IMR-90 (cell line): ENCODE data around the gene GAS2L3. TPM values are rescaled to one million over a fixed set of nuclear protein-coding genes. Genes with fewer than 3 reads are reported as not detected.
"Not testable (repeated sequence)": the region's sequence is repeated elsewhere in the genome, so short reads cannot be mapped to it uniquely, and the experiment has no call there.

Source experiments
- ATAC-seq: fragments of 200-7000 bp; cut with Tn5 transposase; 2 replicates; pipeline ENCODE4 v1.9.1; 2020; ENCODE audit warnings: low read depth, mild to moderate bottlenecking, moderate library complexity
- BruUV-seq: library from RNA; stranded (reverse); fragments of 400-500 nt; replicated peaks from 2 replicates; lab custom pipeline; 2021; lab: Mats Ljungman, UMichigan
- CTCF ChIA-PET: fragments of 300-600 bp; formaldehyde crosslinking; extraction: SDS; loops from one replicate; lab custom pipeline; 2021; ENCODE audit warnings: antibody characterized with exemption; lab: Yijun Ruan, JAX
- POLR2A ChIA-PET: fragments of 300-600 bp; sonication (Branson Sonifier 250); formaldehyde crosslinking; loops from one replicate; lab custom pipeline; 2022; ENCODE audit warnings: antibody characterized with exemption; ENCODE audit not compliant: unreplicated experiment; lab: Charles Lee
- DNase-seq: peaks from one replicate; pipeline ENCODE4 v3.0.0; 2013
- H2AFZ ChIP-seq: replicated peaks from 2 replicates; pipeline ENCODE3; 2013; ENCODE audit warnings: low read length, mild to moderate bottlenecking; ENCODE audit not compliant: poor library complexity
- H2AK5ac ChIP-seq: 2 replicates; pipeline ENCODE4 v1.6.1; 2013; ENCODE audit warnings: low read depth, low read length, inconsistent platforms
- H2AK9ac ChIP-seq: replicated peaks from 2 replicates; pipeline ENCODE3; 2013; ENCODE audit warnings: mild to moderate bottlenecking, low read depth, low read length, moderate library complexity; ENCODE audit not compliant: poor library complexity
- H2BK120ac ChIP-seq: 2 replicates; pipeline ENCODE4 v1.6.1; 2013; ENCODE audit warnings: low read depth, low read length, inconsistent platforms
- H2BK15ac ChIP-seq: 3 replicates; pipeline ENCODE4 v1.6.1; 2013; ENCODE audit warnings: low read depth, low read length, inconsistent platforms
- H2BK20ac ChIP-seq: 2 replicates; pipeline ENCODE4 v1.6.1; 2013; ENCODE audit warnings: low read depth, mild to moderate bottlenecking, inconsistent platforms, low read length, moderate library complexity
- H2BK5ac ChIP-seq: 2 replicates; pipeline ENCODE4 v1.6.1; 2013; ENCODE audit warnings: mild to moderate bottlenecking, low read depth, low read length, inconsistent platforms; ENCODE audit not compliant: poor library complexity, severe bottlenecking
- H3K14ac ChIP-seq: replicated peaks from 2 replicates; pipeline ENCODE4 v1.6.1; 2013; ENCODE audit warnings: low read depth, low read length, inconsistent platforms
- H3K18ac ChIP-seq: 2 replicates; pipeline ENCODE4 v1.6.1; 2013; ENCODE audit warnings: low read depth, low read length, control low read depth
- H3K23ac ChIP-seq: 2 replicates; pipeline ENCODE4 v1.6.1; 2013; ENCODE audit warnings: low read depth, low read length, inconsistent platforms
- H3K27ac ChIP-seq: 2 replicates; pipeline ENCODE4 v1.5.1; 2013; ENCODE audit warnings: mild to moderate bottlenecking, control low read depth, low read length; ENCODE audit not compliant: insufficient read depth
- H3K27me3 ChIP-seq: 2 replicates; pipeline ENCODE4 v1.6.1; 2013; ENCODE audit warnings: low read length; ENCODE audit not compliant: control insufficient read depth, insufficient read depth
- H3K36me3 ChIP-seq: 2 replicates; pipeline ENCODE4 v1.6.1; 2013; ENCODE audit warnings: low read length, mixed read lengths; ENCODE audit not compliant: control insufficient read depth, insufficient read depth
- H3K4ac ChIP-seq: 2 replicates; pipeline ENCODE4 v1.6.1; 2013; ENCODE audit warnings: low read depth, low read length, inconsistent platforms
- H3K4me1 ChIP-seq: 2 replicates; pipeline ENCODE4 v1.6.1; 2013; ENCODE audit warnings: low read length, mixed read lengths; ENCODE audit not compliant: control insufficient read depth, insufficient read depth
- H3K4me2 ChIP-seq: 2 replicates; pipeline ENCODE4 v1.6.1; 2013; ENCODE audit warnings: low read depth, mild to moderate bottlenecking, control low read depth, low read length, moderate library complexity
- H3K4me3 ChIP-seq: 2 replicates; pipeline ENCODE4 v1.5.1; 2013; ENCODE audit warnings: low read depth, mild to moderate bottlenecking, control low read depth, low read length, moderate library complexity; ENCODE audit not compliant: insufficient read depth
- H3K56ac ChIP-seq: 2 replicates; pipeline ENCODE4 v1.6.1; 2013; ENCODE audit warnings: low read length, inconsistent platforms; ENCODE audit not compliant: insufficient read depth; ENCODE audit errors: extremely low read depth
- H3K79me1 ChIP-seq, 2 experiments: 2 replicates each; pipeline ENCODE4 v1.6.1; 2013; ENCODE audit warnings: low read length in 2 of 2, inconsistent platforms in 1 of 2, low read depth in 1 of 2
- H3K9ac ChIP-seq: 2 replicates; pipeline ENCODE4 v1.6.1; 2013; ENCODE audit warnings: low read depth, low read length, control low read depth
- H3K9me1 ChIP-seq: 2 replicates; pipeline ENCODE4 v1.6.1; 2013; ENCODE audit warnings: low read length, inconsistent platforms; ENCODE audit not compliant: insufficient read depth
- H3K9me3 ChIP-seq: 2 replicates; pipeline ENCODE4 v1.6.1; 2013; ENCODE audit warnings: low read length; ENCODE audit not compliant: control insufficient read depth, insufficient read depth
- H4K20me1 ChIP-seq: 2 replicates; pipeline ENCODE4 v1.6.1; 2013; ENCODE audit warnings: low read length, inconsistent platforms; ENCODE audit not compliant: insufficient read depth
- H4K5ac ChIP-seq: 2 replicates; pipeline ENCODE4 v1.6.1; 2013; ENCODE audit warnings: mild to moderate bottlenecking, low read depth, low read length, control low read depth
- H4K8ac ChIP-seq, 2 experiments: 2 replicates each; pipeline ENCODE4 v1.6.1; 2013; ENCODE audit warnings: low read depth in 2 of 2, low read length in 2 of 2, control low read depth in 1 of 2, inconsistent platforms in 1 of 2
- H4K91ac ChIP-seq: 2 replicates; pipeline ENCODE4 v1.6.1; 2013; ENCODE audit warnings: low read depth, low read length, inconsistent platforms; ENCODE audit not compliant: insufficient read depth
- CEBPB ChIP-seq: IDR thresholded peaks from 2 replicates; pipeline ENCODE4 v1.6.1; 2012; ENCODE audit warnings: low read depth, low read length, improper control_type of control experiment
- FOS ChIP-seq: fragments of 150-350 bp; IDR thresholded peaks from 2 replicates; pipeline ENCODE4 v1.6.1; 2016; ENCODE audit warnings: low read depth, low read length
- RAD21 ChIP-seq: IDR thresholded peaks from 2 replicates; pipeline ENCODE4 v1.6.1; 2012; ENCODE audit warnings: low read length, improper control_type of control experiment
- RCOR1 ChIP-seq: IDR thresholded peaks from 2 replicates; pipeline ENCODE4 v1.6.1; 2012; ENCODE audit warnings: mild to moderate bottlenecking, low read length, improper control_type of control experiment; ENCODE audit not compliant: insufficient replicate concordance
- WGBS, 2 experiments: methylation state at CpG; one replicate each; pipeline versions ENCODE4 v1.1.5 to v1.1.7; 2013; ENCODE audit warnings: missing lambda C conversion rate in 2 of 2; ENCODE audit not compliant: insufficient read length in 1 of 2; ENCODE audit errors: extremely low coverage in 2 of 2; 5-methylcytosine and 5-hydroxymethylcytosine counted together
- dilution Hi-C: fragments of 300-500 bp; cut with HindIII; formaldehyde crosslinking; loops from one replicate; pipeline ENCODE4 v1.14.3; 2018; ENCODE audit warnings: low sequenced_read_pairs; ENCODE audit not compliant: unreplicated experiment
- in situ Hi-C: fragments of 300-500 bp; cut with MboI; formaldehyde crosslinking; loops from 3 replicates; pipeline ENCODE4 v1.14.3; 2019; ENCODE audit warnings: low sequenced_read_pairs, inconsistent platforms, mixed read lengths
- intact Hi-C: fragments of 100-400 bp; cut with micrococcal nuclease; formaldehyde crosslinking; loops from 2 replicates; pipeline ENCODE4 v1.10.0; 2022
- polyA plus RNA-seq, 3 experiments: library from polyadenylated mRNA; depleted of rRNA; stranded (reverse); fragments of >200 nt; gene quantifications; 2 replicates each; pipeline ENCODE4 v1.2.3, GENCODE V29; 2012; ENCODE audit warnings: low replicate concordance in 1 of 3
- total RNA-seq: library from RNA; depleted of rRNA; stranded (reverse); fragments of >200 nt; gene quantifications from 2 replicates; pipeline ENCODE4 v1.2.3, GENCODE V29; 2012

Gene GAS2L3
- total and polyA plus RNA-seq, 2 of the 4 experiments (the other 2 are of a cell fraction): 5.2 to 15.6 TPM

- CTCF ChIA-PET: no interaction called here
Measured at GRCh38 chr12:100632445-100632892, 59.0 kb downstream of the GAS2L3 start.

GRCh38 chr12:100633082-100633785 is 59.8 kb downstream of the GAS2L3 start:
- H4K20me1 ChIP-seq, POLR2A ChIA-PET, intact Hi-C loops, H3K9me3 ChIP-seq, H2AK9ac ChIP-seq, H3K36me3 ChIP-seq, H3K4me2 ChIP-seq, H3K9me1 ChIP-seq, H4K8ac ChIP-seq, H2BK20ac ChIP-seq, H3K9ac ChIP-seq, H3K56ac ChIP-seq, CTCF ChIA-PET, H2BK5ac ChIP-seq, H3K4me3 ChIP-seq, H4K5ac ChIP-seq, H4K91ac ChIP-seq, H2BK15ac ChIP-seq, ATAC-seq, H2AK5ac ChIP-seq, dilution Hi-C loops, H3K4me1 ChIP-seq, H3K14ac ChIP-seq, BruUV-seq, in situ Hi-C loops, H3K27ac ChIP-seq, H3K79me1 ChIP-seq, H3K4ac ChIP-seq, DNase-seq, H3K23ac ChIP-seq, H2BK120ac ChIP-seq, H3K18ac ChIP-seq, H3K27me3 ChIP-seq, H2AFZ ChIP-seq: not testable (repeated sequence)
- 100% methylated on average over 3 of the region's 11 CpGs; no CpG with 5 or more reads in 1 of the 2 experiments for WGBS, 2 experiments

More at GRCh38 chr12:100632445-100632892, 59.0 kb downstream of the GAS2L3 start:
- Histone ChIP-seq H3K14ac (no peak overlapping the region), H3K27me3 (no peaks in the 10 kb centered on the region), H3K4ac (no peak overlapping the region), H2BK120ac (no peak overlapping the region), H3K56ac (no peak overlapping the region), H3K18ac (no peak overlapping the region), H3K79me1 (no peaks in the 10 kb centered on the region), H4K5ac (no peak overlapping the region), H2AFZ (no peak overlapping the region), H3K4me2 (no peak overlapping the region), H3K27ac (no peak overlapping the region), H3K9ac (no peak overlapping the region), H3K9me1 (no peaks in the 10 kb centered on the region), H2AK5ac (no peak overlapping the region), H3K9me3 (no peaks in the 10 kb centered on the region), H2BK20ac (no peak overlapping the region), H3K4me1 (no peaks in the 10 kb centered on the region), H2BK15ac (no peak overlapping the region), H3K23ac (no peak overlapping the region), H4K20me1 (no peaks in the 10 kb centered on the region), H3K36me3 (no peaks in the 10 kb centered on the region), H2AK9ac (no peak overlapping the region), H4K91ac (no peak overlapping the region), H4K8ac (no peak overlapping the region), H3K4me3 (no peak overlapping the region), H2BK5ac (no peak overlapping the region)
- TF ChIP-seq RCOR1: no peak
- TF ChIP-seq RAD21: no peak
- no peak for TF ChIP-seq FOS
- TF ChIP-seq CEBPB: no peak
- DNase-seq (no peak), ATAC-seq (no peak)
- BruUV-seq: no TSS peak
- dilution Hi-C loops: no loop called here
- WGBS, 2 experiments: no CpG with 5 or more reads among the region's 4 CpGs
- POLR2A ChIA-PET: no interaction called here
- in situ Hi-C loops: no loop called here
- intact Hi-C loops: no loop called here
